Anterior cingulate cortex (tissue), 58 donors: ENCODE measurements around the gene CDC6.
A peak's percentile ranks its signal among the peaks of the same experiment; 100 is the strongest.

Experiments used
- DNase-seq, 58 donors: peaks; one replicate each; lab custom pipeline; 2025; lab: John Stamatoyannopoulos, UW

CDC6 gene

GRCh38 chr17:40287494-40288369, at the start of gene CDC6:
CDC6 (plus strand) TSS chr17:40287879; CDS start chr17:40289421, 1,542 bp downstream.
- peak; percentile 91 to 100 (median 99) for DNase-seq

- no peak for DNase-seq
Measured at GRCh38 chr17:40241252-40241834, 46.3 kb upstream of the CDC6 start.

GRCh38 chr17:40242774-40243173, 44.9 kb upstream of the CDC6 start:
- no peak for DNase-seq

- no peak for DNase-seq
Measured at GRCh38 chr17:40243761-40244160, 43.9 kb upstream of the CDC6 start.

GRCh38 chr17:40244255-40244654, 43.4 kb upstream of the CDC6 start:
- no peak for DNase-seq

- DNase-seq, result no peak
Measured at GRCh38 chr17:40247926-40248495, 39.7 kb upstream of the CDC6 start.

GRCh38 chr17:40248507-40248906, 39.2 kb upstream of the CDC6 start:
- no peak for DNase-seq

- peak in 2 of 58 donors; percentile 18 to 25 for DNase-seq
Measured at GRCh38 chr17:40251576-40251975, 36.1 kb upstream of the CDC6 start.

- DNase-seq, result no peak
Measured at GRCh38 chr17:40253565-40253964, 34.1 kb upstream of the CDC6 start.

GRCh38 chr17:40259505-40259904, 28.2 kb upstream of the CDC6 start:
- no peak for DNase-seq

- DNase-seq, result no peak
Measured at GRCh38 chr17:40260528-40260927, 27.2 kb upstream of the CDC6 start.

- no peak for DNase-seq
Measured at GRCh38 chr17:40264458-40265185, 23.1 kb upstream of the CDC6 start.

GRCh38 chr17:40265337-40265736, 22.3 kb upstream of the CDC6 start:
- DNase-seq, result no peak

GRCh38 chr17:40266882-40267281, 20.8 kb upstream of the CDC6 start:
- DNase-seq, result peak in 4 of 58 donors; percentile 6 to 29 (median 12)

- no peak for DNase-seq
Measured at GRCh38 chr17:40268141-40268712, 19.5 kb upstream of the CDC6 start.

GRCh38 chr17:40278414-40278813, 9.3 kb upstream of the CDC6 start:
- no peak for DNase-seq

- DNase-seq, result no peak
Measured at GRCh38 chr17:40279402-40279801, 8.3 kb upstream of the CDC6 start.

- DNase-seq, result no peak
Measured at GRCh38 chr17:40281663-40282062, 6.0 kb upstream of the CDC6 start.

GRCh38 chr17:40283662-40284061, 4.0 kb upstream of the CDC6 start:
- no peak for DNase-seq

- no peak for DNase-seq
Measured at GRCh38 chr17:40284085-40284713, 3.5 kb upstream of the CDC6 start.
